ENCODE measurements around the gene GEMIN7.
"Not testable (repeated sequence)": the region's sequence is repeated elsewhere in the genome, so short reads cannot be mapped to it uniquely, and the experiment has no call there.

Gene GEMIN7

GRCh38 chr19:45104658-45105349, 25.7 kb downstream of the GEMIN7 start:
- DNase-seq (ENCODE audit: low read depth), result no peak

GRCh38 chr19:45106363-45106762, 27.3 kb downstream of the GEMIN7 start:
- not testable (repeated sequence) for DNase-seq (ENCODE audit: low read depth)

GRCh38 chr19:45107621-45108150, 28.6 kb downstream of the GEMIN7 start:
- no peak for DNase-seq (ENCODE audit: low read depth)

- DNase-seq (ENCODE audit: low read depth), result no peak
Measured at GRCh38 chr19:45110851-45111266, 31.8 kb downstream of the GEMIN7 start.

- DNase-seq (ENCODE audit: low read depth), result no peak
Measured at GRCh38 chr19:45112111-45112827, 33.2 kb downstream of the GEMIN7 start.

- DNase-seq (ENCODE audit: low read depth), result no peak
Measured at GRCh38 chr19:45113628-45114027, 34.6 kb downstream of the GEMIN7 start.

- no peak for DNase-seq (ENCODE audit: low read depth)
Measured at GRCh38 chr19:45114116-45114515, 35.1 kb downstream of the GEMIN7 start.

GRCh38 chr19:45115809-45116615, 37.0 kb downstream of the GEMIN7 start:
- no peak for DNase-seq (ENCODE audit: low read depth)

- no peak for DNase-seq (ENCODE audit: low read depth)
Measured at GRCh38 chr19:45117167-45117594, 38.1 kb downstream of the GEMIN7 start.

GRCh38 chr19:45117671-45118070, 38.6 kb downstream of the GEMIN7 start:
- DNase-seq (ENCODE audit: low read depth), result no peak

GRCh38 chr19:45118106-45118505, 39.0 kb downstream of the GEMIN7 start:
- no peak for DNase-seq (ENCODE audit: low read depth)

- DNase-seq (ENCODE audit: low read depth), result not testable (repeated sequence)
Measured at GRCh38 chr19:45118591-45119355, 39.7 kb downstream of the GEMIN7 start.

GRCh38 chr19:45119582-45119981, 40.5 kb downstream of the GEMIN7 start:
- DNase-seq (ENCODE audit: low read depth), result no peak

GRCh38 chr19:45121827-45122345, 42.8 kb downstream of the GEMIN7 start:
- DNase-seq (ENCODE audit: low read depth), result no peak

GRCh38 chr19:45122832-45123231, 43.8 kb downstream of the GEMIN7 start:
- no peak for DNase-seq (ENCODE audit: low read depth)

- no peak for DNase-seq (ENCODE audit: low read depth)
Measured at GRCh38 chr19:45123440-45123850, 44.4 kb downstream of the GEMIN7 start.

- no peak for DNase-seq (ENCODE audit: low read depth)
Measured at GRCh38 chr19:45124021-45124420, 45.0 kb downstream of the GEMIN7 start.

- no peak for DNase-seq (ENCODE audit: low read depth)
Measured at GRCh38 chr19:45125360-45125759, 46.3 kb downstream of the GEMIN7 start.

GRCh38 chr19:45125975-45126493, 47.0 kb downstream of the GEMIN7 start:
- DNase-seq (ENCODE audit: low read depth), result peak; percentile 56

GRCh38 chr19:45126654-45127053, 47.6 kb downstream of the GEMIN7 start:
- no peak for DNase-seq (ENCODE audit: low read depth)

GRCh38 chr19:45128146-45128545, 49.1 kb downstream of the GEMIN7 start:
- DNase-seq (ENCODE audit: low read depth), result no peak

All from activated T-cell treated with anti-CD3 and anti-CD28 coated beads for 1 hour (primary cell).